Muscle of leg (tissue), 11 donors: ENCODE results near the gene SELPLG. TPM values are rescaled to one million over a fixed set of nuclear protein-coding genes. Genes with fewer than 3 reads are reported as not detected.
"Not testable (repeated sequence)": the region's sequence is repeated elsewhere in the genome, so short reads cannot be mapped to it uniquely, and the experiment has no call there.

Experiments used
- DNase-seq: peaks from one replicate; pipeline ENCODE4 v3.0.0; 2013
- H3K27ac ChIP-seq: one replicate; pipeline ENCODE4 v1.5.1; 2013; ENCODE audit warnings: mild to moderate bottlenecking, low read length, control low read depth
- H3K27me3 ChIP-seq: one replicate; pipeline ENCODE4 v1.6.1; 2013; ENCODE audit warnings: low read length; ENCODE audit not compliant: control insufficient read depth, insufficient read depth
- H3K36me3 ChIP-seq: one replicate; pipeline ENCODE4 v1.6.1; 2013; ENCODE audit warnings: low read length; ENCODE audit not compliant: control insufficient read depth, insufficient read depth
- H3K4me1 ChIP-seq: one replicate; pipeline ENCODE4 v1.6.1; 2013; ENCODE audit warnings: low read length; ENCODE audit not compliant: control insufficient read depth, insufficient read depth
- H3K4me3 ChIP-seq: one replicate; pipeline ENCODE4 v1.5.1; 2013; ENCODE audit warnings: low read length, control low read depth
- H3K9me3 ChIP-seq: replicated peaks from 2 replicates; pipeline ENCODE4 v1.6.1; 2013; ENCODE audit warnings: low read depth, low read length; ENCODE audit not compliant: control insufficient read depth
- WGBS: methylation state at CpG from one replicate; pipeline ENCODE4 v1.1.5; 2013; ENCODE audit warnings: missing lambda C conversion rate; ENCODE audit not compliant: insufficient coverage; 5-methylcytosine and 5-hydroxymethylcytosine counted together
- polyA plus RNA-seq, 8 donors: library from polyadenylated mRNA; unstranded; fragments of 120-200 nt; gene quantifications; one replicate each; pipeline versions ENCODE4 v1.2.1 to v1.2.3, GENCODE V29; 2013; ENCODE audit warnings: inconsistent platforms in 1 of 8, low replicate concordance in 1 of 8; ENCODE audit not compliant: insufficient read length in 8 of 8, insufficient read depth in 1 of 8
- total RNA-seq: library from RNA; stranded (reverse); fragments of 120-200 nt; gene quantifications from one replicate; pipeline ENCODE4 v1.2.4, GENCODE V29; 2013

Gene SELPLG
- total and polyA plus RNA-seq, 9 donors = 2.8 to 5.5 (median 4.2) TPM

DNA sequence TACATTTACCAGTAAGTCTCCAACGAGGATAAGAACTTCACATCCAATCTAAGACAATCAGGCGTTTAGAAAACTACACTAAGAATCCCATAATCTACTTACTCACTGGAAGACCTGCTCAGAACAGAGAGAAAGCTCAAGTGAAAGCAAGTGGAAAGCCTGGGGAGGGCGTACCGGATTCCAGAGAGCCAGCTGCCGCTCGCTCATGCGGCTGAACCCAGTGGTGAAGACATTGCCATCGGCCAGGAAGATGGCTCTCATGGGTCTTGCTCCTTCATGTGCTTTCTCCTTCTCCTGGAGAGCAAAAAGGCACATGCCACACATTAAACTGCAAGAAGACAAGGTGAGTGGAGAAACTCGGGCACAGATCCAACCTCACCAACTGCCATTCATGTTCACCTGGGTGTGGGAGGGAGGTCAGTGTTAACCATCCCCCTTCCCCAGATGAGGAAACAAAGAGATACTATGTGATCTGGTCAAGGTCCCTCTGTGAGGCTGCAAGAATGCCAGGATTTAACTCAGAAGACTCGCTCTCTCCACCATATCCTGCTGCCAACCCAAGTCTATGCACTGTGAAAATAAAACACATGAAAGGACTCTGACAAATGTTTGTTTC is 23.5 kb upstream of the SELPLG start:
- Histone ChIP-seq H3K36me3 (peaks cover 54% of the 10 kb centered on the region), H3K27ac (no peak overlapping the region), H3K4me1 (no peaks in the 10 kb centered on the region), H3K4me3 (no peak overlapping the region), H3K9me3 (no peaks in the 10 kb centered on the region), H3K27me3 (no peaks in the 10 kb centered on the region)
- no peak for DNase-seq
- no CpG with 5 or more reads among the region's 10 CpGs for WGBS

DNA sequence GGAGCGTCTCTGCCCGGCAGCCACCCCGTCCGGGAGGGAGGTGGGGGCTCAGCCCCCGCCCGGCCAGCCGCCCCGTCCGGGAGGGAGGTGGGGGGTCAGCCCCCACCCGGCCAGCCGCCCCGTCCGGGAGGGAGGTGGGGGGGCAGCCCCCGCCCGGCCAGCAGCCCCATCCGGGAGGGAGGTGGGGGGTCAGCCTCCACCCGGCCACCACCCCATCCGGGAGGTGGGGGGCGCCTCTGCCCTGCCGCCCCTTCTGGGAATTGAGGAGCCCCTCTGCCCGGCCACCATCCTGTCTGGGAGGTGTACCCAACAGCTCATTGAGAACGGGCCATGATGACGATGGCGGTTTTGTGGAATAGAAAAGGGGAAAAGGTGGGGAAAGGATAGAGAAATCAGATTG is 22.6 kb upstream of the SELPLG start:
- not testable (repeated sequence) for H3K9me3 ChIP-seq, H3K4me1 ChIP-seq, H3K4me3 ChIP-seq, H3K27ac ChIP-seq, H3K27me3 ChIP-seq, DNase-seq
- WGBS = 82% methylated on average over 9 of the region's 24 CpGs
- H3K36me3 ChIP-seq = peaks cover 56% of the 10 kb centered on the region

DNA sequence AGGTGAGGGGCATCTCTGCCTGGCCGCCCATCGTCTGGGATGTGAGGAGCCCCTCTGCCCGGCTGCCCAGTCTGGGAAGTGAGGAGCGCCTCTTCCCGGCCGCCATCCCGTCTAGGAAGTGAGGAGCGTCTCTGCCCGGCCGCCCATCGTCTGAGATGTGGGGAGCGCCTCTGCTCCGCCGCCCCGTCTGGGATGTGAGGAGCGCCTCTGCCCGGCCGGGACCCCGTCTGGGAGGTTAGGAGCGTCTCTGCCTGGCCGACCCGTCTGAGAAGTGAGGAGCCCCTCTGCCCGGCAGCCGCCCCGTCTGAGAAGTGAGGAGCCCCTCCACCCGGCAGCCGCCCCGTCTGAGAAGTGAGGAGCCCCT is 22.1 kb upstream of the SELPLG start:
- not testable (repeated sequence) for H3K27ac ChIP-seq, DNase-seq, H3K4me3 ChIP-seq, H3K9me3 ChIP-seq, H3K4me1 ChIP-seq, H3K27me3 ChIP-seq
- peaks cover 60% of the 10 kb centered on the region for H3K36me3 ChIP-seq
- WGBS = 100% methylated on average over 4 of the region's 28 CpGs

DNA sequence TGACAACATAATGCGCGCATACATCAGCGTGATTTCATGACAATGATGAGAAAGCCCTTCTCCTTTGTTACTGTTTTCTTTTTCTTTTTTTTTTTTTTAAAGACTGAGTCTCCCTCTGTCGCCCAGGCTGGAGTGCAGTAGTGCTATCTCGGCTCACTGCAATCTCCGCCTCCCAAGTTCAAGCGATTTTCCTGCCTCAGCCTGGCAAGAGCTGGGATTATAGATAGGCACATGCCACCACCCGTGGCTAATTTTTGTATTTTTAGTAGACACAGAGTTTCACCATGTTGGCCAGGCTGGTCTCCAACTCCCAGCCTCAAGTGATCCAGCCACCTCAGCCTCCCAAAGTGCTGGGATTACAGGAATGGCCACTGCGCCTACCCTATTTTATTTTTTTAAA is 20.9 kb upstream of the SELPLG start:
- DNase-seq = not testable (repeated sequence)

DNA sequence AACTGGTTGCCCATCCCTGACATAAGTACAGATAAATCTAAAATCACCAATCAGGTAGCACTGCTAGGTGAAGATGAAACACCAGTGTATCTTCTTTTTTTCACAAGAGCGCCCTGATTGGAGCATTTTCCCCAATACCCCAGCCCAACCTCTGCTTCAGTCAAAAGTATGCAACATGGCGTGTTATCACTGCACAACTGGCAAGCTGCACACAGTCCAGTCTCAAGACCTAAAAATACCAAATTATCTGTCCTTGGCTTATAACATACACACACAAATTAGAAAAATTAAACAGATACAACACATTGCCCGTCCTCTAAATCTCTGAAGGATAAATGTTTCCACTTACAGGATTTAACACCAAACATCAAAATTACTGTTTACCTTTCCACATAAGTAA is 20.2 kb upstream of the SELPLG start:
- no peaks in the 10 kb centered on the region for H3K27me3 ChIP-seq
- no peak overlapping the region for H3K27ac ChIP-seq
- 94% methylated on average over 2 of the region's 3 CpGs for WGBS
- H3K4me1 ChIP-seq = no peaks in the 10 kb centered on the region
- H3K9me3 ChIP-seq = no peaks in the 10 kb centered on the region
- peaks cover 69% of the 10 kb centered on the region for H3K36me3 ChIP-seq
- H3K4me3 ChIP-seq = no peak overlapping the region
- DNase-seq = no peak

More for the DNA sequence above, 20.9 kb upstream of the SELPLG start:
- 78% methylated on average over 7 of the region's 9 CpGs for WGBS
- not testable (repeated sequence) for H3K27ac ChIP-seq, H3K4me3 ChIP-seq, H3K27me3 ChIP-seq, H3K9me3 ChIP-seq, H3K4me1 ChIP-seq
- peaks cover 67% of the 10 kb centered on the region for H3K36me3 ChIP-seq

DNA sequence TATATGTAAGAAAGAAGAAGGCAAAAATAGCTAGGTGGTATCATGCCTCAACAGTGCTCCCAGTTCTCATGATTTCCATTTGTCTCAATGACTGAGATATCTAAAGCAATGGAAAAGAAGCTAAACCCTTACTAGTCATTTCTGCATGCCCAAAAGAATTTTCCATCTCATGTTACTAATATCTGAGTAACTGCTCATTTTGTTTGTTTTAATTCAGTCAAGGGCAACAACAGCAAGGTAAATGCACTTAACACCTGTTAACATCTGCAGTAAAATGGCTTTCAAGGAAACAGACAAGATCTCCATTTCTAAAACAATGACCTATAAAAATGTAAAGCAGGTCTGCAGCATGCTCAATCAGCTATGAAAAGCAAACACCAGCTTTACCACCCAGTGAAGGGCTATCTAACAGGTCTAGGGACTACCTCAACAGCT is 19.4 kb upstream of the SELPLG start:
- H3K9me3 ChIP-seq = no peaks in the 10 kb centered on the region
- H3K27me3 ChIP-seq = no peaks in the 10 kb centered on the region
- peaks cover 2% of the 10 kb centered on the region for H3K4me1 ChIP-seq
- no peak overlapping the region for H3K27ac ChIP-seq
- no peak for DNase-seq
- no peak overlapping the region for H3K4me3 ChIP-seq
- peaks cover 68% of the 10 kb centered on the region for H3K36me3 ChIP-seq

DNA sequence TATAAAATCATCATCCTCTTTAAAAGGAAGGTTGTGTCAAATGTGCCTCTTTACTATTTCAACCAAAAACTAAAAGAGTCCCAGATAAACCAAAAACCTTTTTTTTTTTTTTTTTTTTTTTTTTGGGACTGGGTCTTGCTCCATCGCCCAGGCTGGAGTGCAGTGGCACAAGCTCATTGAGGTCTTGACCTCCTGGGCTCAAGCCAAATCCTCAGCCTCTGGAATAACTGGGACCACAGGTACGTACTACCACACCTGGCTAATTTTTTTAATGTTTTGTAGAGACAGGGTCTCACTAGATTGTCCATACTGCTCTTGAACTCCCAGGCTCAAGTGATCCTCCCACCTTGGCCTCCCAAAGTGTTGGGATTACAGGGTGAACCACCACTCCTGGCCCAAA is 16.4 kb upstream of the SELPLG start:
- no peak for DNase-seq
- peaks cover 71% of the 10 kb centered on the region for H3K36me3 ChIP-seq
- H3K27me3 ChIP-seq = no peaks in the 10 kb centered on the region
- no peak overlapping the region for H3K27ac ChIP-seq
- no CpG with 5 or more reads among the region's 2 CpGs for WGBS
- peaks cover 21% of the 10 kb centered on the region for H3K4me1 ChIP-seq
- H3K4me3 ChIP-seq = no peak overlapping the region
- no peaks in the 10 kb centered on the region for H3K9me3 ChIP-seq

DNA sequence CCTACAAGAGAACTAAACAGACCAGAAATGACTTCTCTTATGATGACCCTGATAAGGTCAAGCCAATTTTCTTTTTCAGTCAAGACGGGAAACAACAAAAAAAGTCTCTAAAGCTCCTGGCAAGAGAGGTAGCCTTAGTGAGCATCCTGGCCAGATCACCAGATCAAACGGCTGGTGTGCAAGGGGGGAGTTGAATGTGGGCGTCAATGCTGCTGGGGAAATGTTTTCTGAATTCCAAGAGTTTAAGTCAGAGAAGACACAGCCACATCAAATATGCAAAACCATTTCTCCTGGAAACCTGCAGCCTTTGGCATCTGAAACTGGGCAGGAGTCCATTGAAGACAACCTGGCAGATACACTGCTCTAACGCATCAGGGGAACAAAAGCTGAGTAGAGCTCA is 16.0 kb upstream of the SELPLG start:
- Histone ChIP-seq H3K27me3 (no peaks in the 10 kb centered on the region), H3K27ac (no peak overlapping the region), H3K4me3 (no peak overlapping the region), H3K4me1 (peaks cover 25% of the 10 kb centered on the region), H3K9me3 (no peaks in the 10 kb centered on the region), H3K36me3 (peaks cover 75% of the 10 kb centered on the region)
- no CpG with 5 or more reads among the region's 4 CpGs for WGBS
- no peak for DNase-seq

DNA sequence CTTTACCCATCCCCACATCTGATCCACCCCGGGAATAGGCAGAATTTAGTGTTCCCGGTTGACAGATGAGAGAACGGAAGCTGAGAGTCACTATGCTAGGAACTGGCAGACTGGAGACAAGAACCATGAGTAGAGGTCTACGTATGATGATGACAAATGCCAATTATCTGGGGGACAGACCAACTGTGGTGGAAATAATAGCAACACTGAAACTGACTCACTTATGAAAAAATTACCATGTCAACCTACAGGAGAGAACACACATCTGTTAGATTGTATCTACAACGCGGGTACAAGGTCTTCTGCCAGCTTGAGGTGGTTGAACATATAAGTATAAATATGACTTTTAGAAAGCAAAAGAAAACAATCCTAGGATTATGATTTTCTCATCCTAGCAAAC is 15.4 kb upstream of the SELPLG start:
- Histone ChIP-seq H3K27ac (no peak overlapping the region), H3K36me3 (peaks cover 81% of the 10 kb centered on the region), H3K27me3 (no peaks in the 10 kb centered on the region), H3K9me3 (no peaks in the 10 kb centered on the region), H3K4me1 (peaks cover 31% of the 10 kb centered on the region), H3K4me3 (no peak overlapping the region)
- DNase-seq = no peak
- WGBS = no CpG with 5 or more reads among the region's 6 CpGs

DNA sequence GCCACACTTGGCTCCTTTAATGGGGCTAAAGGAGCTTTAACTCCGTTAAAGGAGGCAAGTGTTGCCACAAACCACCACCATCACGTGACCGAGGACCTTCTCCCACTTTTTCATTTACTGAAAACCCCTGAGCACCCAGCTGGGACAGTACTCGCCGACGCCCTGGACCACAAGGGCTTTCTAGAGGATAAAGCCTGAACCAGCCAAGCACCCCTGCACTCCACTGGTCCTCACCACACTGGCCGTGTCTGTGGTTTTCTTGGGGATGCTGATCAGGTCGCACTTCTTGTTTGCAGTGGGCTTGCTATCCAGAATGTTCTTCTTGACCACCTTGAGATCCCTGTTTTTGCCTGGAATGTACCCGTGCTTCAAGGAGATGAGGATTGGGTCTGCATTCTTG is 14.7 kb upstream of the SELPLG start:
- Histone ChIP-seq H3K4me3 (no peak overlapping the region), H3K9me3 (no peaks in the 10 kb centered on the region), H3K36me3 (peaks cover 76% of the 10 kb centered on the region), H3K4me1 (peaks cover 37% of the 10 kb centered on the region), H3K27me3 (no peaks in the 10 kb centered on the region), H3K27ac (no peak overlapping the region)
- 93% methylated on average over 3 of the region's 9 CpGs for WGBS
- DNase-seq = no peak
